G401 (cell line): ENCODE measurements around the gene SHISAL1. TPM values are rescaled to one million over a fixed set of nuclear protein-coding genes. Genes with fewer than 3 reads are reported as not detected.
"Not testable (repeated sequence)": the region's sequence is repeated elsewhere in the genome, so short reads cannot be mapped to it uniquely, and the experiment has no call there.

ENCODE experiments used
- DNase-seq: peaks from one replicate; pipeline ENCODE4 v3.0.0-alpha.2; 2015; ENCODE audit warnings: low spot score
- in situ Hi-C: cut with HindIII; loops from 2 replicates; pipeline ENCODE4 v1.10.0; 2016; ENCODE audit warnings: low sequenced_read_pairs, mixed read lengths
- total RNA-seq: library from RNA; depleted of rRNA; stranded (reverse); fragments of >200 nt; shearing (Covaris generic); gene quantifications from 2 replicates; pipeline ENCODE4 v1.2.3, GENCODE V29; 2014

The SHISAL1 gene
- total RNA-seq, 1 experiment from 2014 or later: 0.10 TPM

DNA sequence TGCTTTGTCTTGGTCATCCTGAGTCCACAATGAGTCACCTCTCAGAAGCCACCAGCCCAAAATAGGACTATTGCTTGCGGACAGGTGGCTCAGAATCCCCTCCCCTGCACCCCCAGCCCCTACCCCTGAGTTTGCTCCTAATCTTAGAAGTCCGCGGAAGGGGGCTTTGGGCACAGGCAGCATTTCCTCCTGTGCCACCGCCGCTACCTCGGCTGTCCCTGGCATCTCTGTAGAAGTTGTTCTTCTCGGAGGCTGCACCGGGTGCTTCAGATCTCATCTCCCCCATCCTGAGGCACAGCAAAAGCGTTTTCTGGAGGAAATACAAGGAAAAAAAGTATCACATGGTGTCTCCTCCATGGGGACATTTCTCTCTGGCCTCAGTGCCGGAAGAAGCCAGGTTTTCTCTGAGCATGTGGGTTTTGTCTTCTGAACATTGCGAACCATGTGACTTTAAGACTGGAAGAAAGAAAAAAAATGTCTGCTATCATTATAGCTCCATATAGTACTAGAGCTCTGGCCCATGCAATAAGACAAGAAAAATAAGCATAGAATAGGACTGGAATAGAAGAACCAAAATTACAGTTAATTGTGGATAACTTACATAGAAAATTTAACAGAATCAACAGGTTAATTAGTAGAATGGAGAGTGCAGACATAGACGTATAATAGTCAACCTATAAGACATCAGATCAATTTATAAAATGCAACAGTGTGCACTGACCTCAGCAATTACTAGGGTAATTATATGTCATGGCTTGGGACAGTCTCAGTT, 63.2 kb downstream of the SHISAL1 start:
- DNase-seq: no peak
- in situ Hi-C loops: no loop called here

- DNase-seq: no peak
- in situ Hi-C loops: no loop called here
Measured at GRCh38 chr22:44248926-44249325, 63.8 kb downstream of the SHISAL1 start.

GRCh38 chr22:44247923-44248892, 64.5 kb downstream of the SHISAL1 start:
- in situ Hi-C loops: no loop called here
- no peak for DNase-seq

DNA sequence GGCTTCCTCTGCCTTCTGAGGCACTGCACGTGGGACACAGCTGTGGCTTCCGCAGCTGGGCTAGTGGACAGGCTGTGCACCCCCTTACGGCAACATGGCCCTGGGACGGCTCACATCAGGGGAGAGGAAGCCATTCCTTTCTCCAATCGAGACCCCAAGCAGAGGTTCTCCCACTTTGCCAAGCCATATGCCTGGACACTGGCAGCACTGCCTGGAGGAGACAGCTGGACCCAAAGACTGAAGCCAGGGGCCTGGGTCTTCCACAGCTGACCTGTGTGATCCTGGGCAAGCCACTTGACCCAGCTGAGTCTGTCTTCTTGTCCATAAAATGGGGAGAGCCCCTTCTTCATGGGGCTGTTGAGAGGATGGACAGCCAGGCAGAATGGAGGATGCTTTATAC, 65.4 kb downstream of the SHISAL1 start:
- DNase-seq: no peak

GRCh38 chr22:44246615-44247326, 66.0 kb downstream of the SHISAL1 start:
- in situ Hi-C loops: no loop called here
- DNase-seq: no peak

More for the DNA sequence above, 65.4 kb downstream of the SHISAL1 start:
- in situ Hi-C loops: no loop called here

- in situ Hi-C loops: no loop called here
Measured at GRCh38 chr22:44245867-44246266, 66.9 kb downstream of the SHISAL1 start.

GRCh38 chr22:44245438-44245837, 67.3 kb downstream of the SHISAL1 start:
- no peak for DNase-seq
- in situ Hi-C loops: no loop called here

More at GRCh38 chr22:44245867-44246266, 66.9 kb downstream of the SHISAL1 start:
- DNase-seq: no peak

DNA sequence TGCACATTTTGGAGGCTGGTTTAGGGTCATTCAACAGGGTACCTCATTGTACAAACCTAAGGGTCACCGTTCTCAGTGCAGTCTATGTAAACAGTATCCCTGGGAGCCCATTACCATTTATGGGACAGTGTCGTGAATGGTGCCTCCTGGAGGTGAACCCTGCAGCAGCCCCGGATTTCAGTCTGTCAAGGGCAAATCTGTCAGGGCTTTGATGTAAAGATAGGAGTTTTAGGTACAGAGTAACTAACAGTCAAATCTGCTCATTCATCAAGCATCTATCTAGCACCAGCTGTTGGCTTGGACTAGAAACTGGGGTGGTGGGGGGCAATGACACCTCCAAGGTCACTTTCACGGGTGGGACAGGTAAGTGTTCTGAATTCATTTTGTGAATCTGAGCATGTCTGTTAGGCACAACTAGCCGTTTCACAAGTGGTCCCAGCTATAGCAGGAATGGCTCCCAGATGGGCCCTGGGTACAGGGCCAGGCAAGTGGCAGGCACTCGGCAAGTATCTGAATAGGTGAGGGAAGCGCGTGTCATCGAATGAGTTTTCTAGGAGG, 68.4 kb downstream of the SHISAL1 start:
- no peak for DNase-seq
- in situ Hi-C loops: no loop called here

- DNase-seq: no peak
- in situ Hi-C loops: no loop called here
Measured at GRCh38 chr22:44243761-44244160, 69.0 kb downstream of the SHISAL1 start.

DNA sequence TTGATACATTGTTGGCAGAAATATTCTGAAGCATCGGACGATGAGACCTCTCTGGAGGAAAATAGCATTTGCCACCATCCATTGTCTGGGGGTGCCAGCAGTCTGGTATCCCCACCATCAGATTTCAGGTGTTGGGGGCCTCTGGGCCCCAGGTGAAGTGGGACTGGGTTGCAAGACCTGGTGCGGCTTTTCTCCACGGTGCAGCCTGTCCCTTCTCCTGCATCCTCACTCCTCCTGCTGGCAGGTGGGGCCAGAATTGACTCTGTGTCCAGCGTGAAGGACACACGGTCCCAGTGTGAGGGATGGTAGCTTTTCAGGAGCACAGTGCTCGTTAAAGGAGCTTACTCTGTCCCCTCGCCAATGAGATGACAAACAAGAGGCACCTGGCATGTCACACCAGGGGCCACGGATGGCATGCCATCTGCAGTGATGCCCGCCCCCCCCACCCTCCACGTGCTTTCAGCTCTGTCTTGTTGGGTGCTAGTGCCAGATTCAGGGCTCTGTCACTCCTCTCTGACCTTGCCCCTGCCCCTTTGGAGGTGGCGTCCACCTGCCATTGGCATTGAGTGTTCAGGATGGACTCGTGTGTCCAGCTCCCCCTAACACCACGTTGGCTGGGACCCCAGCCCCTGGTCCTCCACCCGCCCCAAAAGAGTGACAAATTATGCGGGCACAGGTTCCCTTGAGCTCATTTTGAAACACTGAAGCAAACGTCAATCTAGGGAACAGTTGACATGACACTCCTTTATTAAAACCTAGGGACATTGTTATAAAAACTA, 69.6 kb downstream of the SHISAL1 start:
- in situ Hi-C loops: no loop called here
- peak; percentile 40 for DNase-seq

- DNase-seq, in situ Hi-C loops: not testable (repeated sequence)
Measured at GRCh38 chr22:44241121-44241520, 71.6 kb downstream of the SHISAL1 start.

- DNase-seq: no peak
- in situ Hi-C loops: no loop called here
Measured at GRCh38 chr22:44237290-44237689, 75.5 kb downstream of the SHISAL1 start.

DNA sequence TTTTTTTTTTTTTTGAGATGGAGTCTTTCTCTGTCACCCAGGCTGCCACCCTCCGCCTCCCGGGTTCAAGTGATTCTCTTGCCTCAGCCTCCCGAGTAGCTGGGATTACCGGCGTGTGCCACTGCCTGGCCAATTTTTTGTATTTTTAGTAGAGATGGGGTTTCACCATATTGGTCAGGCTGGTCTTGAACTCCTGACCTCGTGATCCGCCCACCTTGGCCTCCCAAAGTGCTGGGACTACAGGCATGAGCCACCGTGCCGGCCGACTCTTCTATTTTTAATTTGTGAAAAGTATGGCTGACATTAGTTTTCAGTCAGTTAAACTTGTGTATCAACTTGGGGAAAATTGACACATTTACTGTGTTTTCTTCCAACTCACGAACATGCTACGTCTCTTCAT, 78.4 kb downstream of the SHISAL1 start:
- DNase-seq, in situ Hi-C loops: not testable (repeated sequence)

DNA sequence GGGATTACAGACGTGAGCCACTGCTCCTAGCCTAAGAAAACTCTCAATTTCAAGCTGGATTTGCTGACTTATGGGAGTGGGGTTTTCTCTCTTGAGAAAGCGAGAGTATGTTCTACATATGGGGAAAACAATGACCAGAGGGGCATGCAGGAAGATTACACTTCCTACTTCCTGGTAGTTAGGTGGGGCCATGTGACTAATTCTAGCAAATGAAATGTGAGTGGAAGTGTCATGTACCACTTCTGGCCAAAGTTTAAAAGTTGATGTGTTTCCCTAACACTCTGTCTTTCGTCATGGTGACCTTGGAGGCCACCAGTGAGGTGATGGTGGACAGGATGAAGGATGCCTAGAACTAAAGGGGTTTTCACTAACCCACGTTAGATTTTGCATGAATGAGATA, 81.5 kb downstream of the SHISAL1 start:
- in situ Hi-C loops: no loop called here
- DNase-seq: no peak

GRCh38 chr22:44229809-44230208, 82.9 kb downstream of the SHISAL1 start:
- in situ Hi-C loops: no loop called here
- DNase-seq: no peak

GRCh38 chr22:44229331-44229730, 83.4 kb downstream of the SHISAL1 start:
- DNase-seq: no peak
- in situ Hi-C loops: no loop called here

- no peak for DNase-seq
- in situ Hi-C loops: no loop called here
Measured at GRCh38 chr22:44225812-44226211, 86.9 kb downstream of the SHISAL1 start.

GRCh38 chr22:44225091-44225689, 87.6 kb downstream of the SHISAL1 start:
- in situ Hi-C loops: no loop called here
- no peak for DNase-seq
